ENCODE data around the gene TTC32.
"Not testable (repeated sequence)": the region's sequence is repeated elsewhere in the genome, so short reads cannot be mapped to it uniquely, and the experiment has no call there.

Gene TTC32

GRCh38 chr2:19881221-19881907 lies 20.4 kb downstream of the TTC32 start:
- no peak overlapping the region for H3K4me3 ChIP-seq
- TF ChIP-seq CTCF (IDR thresholded peaks at IDR 0.05), result no peak
- no peak for DNase-seq (ENCODE audit: low spot score)
- no peak overlapping the region for H3K27ac ChIP-seq

- not testable (repeated sequence) for DNase-seq (ENCODE audit: low spot score); H3K4me3 ChIP-seq; H3K27ac ChIP-seq
These were observed 21.6 kb downstream of the TTC32 start for GRCh38 chr2:19880191-19880590.

GRCh38 chr2:19879120-19879519 lies 22.7 kb downstream of the TTC32 start:
- no peak for TF ChIP-seq CTCF (IDR thresholded peaks at IDR 0.05)
- Histone ChIP-seq H3K4me3 (no peak overlapping the region), H3K27ac (no peak overlapping the region)
- DNase-seq (ENCODE audit: low spot score), result peak; percentile 47

- Histone ChIP-seq H3K4me3 (no peak overlapping the region), H3K27ac (no peak overlapping the region)
- no peak for TF ChIP-seq CTCF (IDR thresholded peaks at IDR 0.05)
- peak; percentile 40 for DNase-seq (ENCODE audit: low spot score)
These were observed 23.3 kb downstream of the TTC32 start for GRCh38 chr2:19878268-19879046.

GRCh38 chr2:19876751-19877150 lies 25.0 kb downstream of the TTC32 start:
- H3K4me3 ChIP-seq, result no peak overlapping the region
- no peak for DNase-seq (ENCODE audit: low spot score)
- no peak for TF ChIP-seq CTCF (IDR thresholded peaks at IDR 0.05)
- H3K27ac ChIP-seq, result no peak overlapping the region

GRCh38 chr2:19875280-19875679 lies 26.5 kb downstream of the TTC32 start:
- Histone ChIP-seq H3K27ac (no peak overlapping the region), H3K4me3 (no peak overlapping the region)
- no peak for DNase-seq (ENCODE audit: low spot score)
- no peak for TF ChIP-seq CTCF (IDR thresholded peaks at IDR 0.05)

- DNase-seq (ENCODE audit: low spot score), result peak; percentile 33
- Histone ChIP-seq H3K4me3 (no peak overlapping the region), H3K27ac (no peak overlapping the region)
- no peak for TF ChIP-seq CTCF (IDR thresholded peaks at IDR 0.05)
These were observed 27.1 kb downstream of the TTC32 start for GRCh38 chr2:19874726-19875125.
